ENCODE data around the gene KLHL30.

- TF ChIP-seq CTCF (IDR thresholded peaks at IDR 0.05) (no peak), POLR2A (IDR thresholded peaks at IDR 0.05) (no peak)
These were observed 1.5 kb upstream of the KLHL30 start for GRCh38 chr2:238136820-238137537.

Data from adrenal gland (tissue), 5 donors.